ENCODE data around the gene CCDC126.
"Not testable (repeated sequence)": the region's sequence is repeated elsewhere in the genome, so short reads cannot be mapped to it uniquely, and the experiment has no call there.

Gene CCDC126

GRCh38 chr7:23628370-23628769, 31.2 kb downstream of the CCDC126 start:
- no peak for DNase-seq (ENCODE audit: low read depth)

GRCh38 chr7:23633417-23633816, 36.2 kb downstream of the CCDC126 start:
- DNase-seq (ENCODE audit: low read depth): no peak

GRCh38 chr7:23645822-23646221, 48.6 kb downstream of the CCDC126 start:
- DNase-seq (ENCODE audit: low read depth): no peak

GRCh38 chr7:23653942-23654341, 56.8 kb downstream of the CCDC126 start:
- no peak for DNase-seq (ENCODE audit: low read depth)

GRCh38 chr7:23654508-23654907, 57.3 kb downstream of the CCDC126 start:
- DNase-seq (ENCODE audit: low read depth): no peak

GRCh38 chr7:23655433-23655832, 58.3 kb downstream of the CCDC126 start:
- DNase-seq (ENCODE audit: low read depth): no peak

- DNase-seq (ENCODE audit: low read depth): no peak
Observed at GRCh38 chr7:23658831-23659427, 61.7 kb downstream of the CCDC126 start.

- no peak for DNase-seq (ENCODE audit: low read depth)
Observed at GRCh38 chr7:23661385-23661784, 64.2 kb downstream of the CCDC126 start.

- DNase-seq (ENCODE audit: low read depth): no peak
Observed at GRCh38 chr7:23662124-23662983, 65.2 kb downstream of the CCDC126 start.

- no peak for DNase-seq (ENCODE audit: low read depth)
Observed at GRCh38 chr7:23662984-23663313, 65.8 kb downstream of the CCDC126 start.

GRCh38 chr7:23664122-23664521, 66.9 kb downstream of the CCDC126 start:
- DNase-seq (ENCODE audit: low read depth): no peak

GRCh38 chr7:23672033-23672432, 74.9 kb downstream of the CCDC126 start:
- no peak for DNase-seq (ENCODE audit: low read depth)

- peak; percentile 79 for DNase-seq (ENCODE audit: low read depth)
Observed at GRCh38 chr7:23679898-23680413, 82.8 kb downstream of the CCDC126 start, which contains the start of gene FAM221A. Gene FAM221A, plus strand, starts transcription at chr7:23680199. Its CDS starts 20 bp downstream, at chr7:23680219.

GRCh38 chr7:23680414-23681405, 83.5 kb downstream of the CCDC126 start:
- DNase-seq (ENCODE audit: low read depth): peak; percentile 16

- not testable (repeated sequence) for DNase-seq (ENCODE audit: low read depth)
Observed at GRCh38 chr7:23684041-23684440, 86.9 kb downstream of the CCDC126 start.

- DNase-seq (ENCODE audit: low read depth): no peak
Observed at GRCh38 chr7:23685731-23686130, 88.5 kb downstream of the CCDC126 start.

GRCh38 chr7:23687011-23687410, 89.8 kb downstream of the CCDC126 start:
- DNase-seq (ENCODE audit: low read depth): no peak

GRCh38 chr7:23689165-23689564, 92.0 kb downstream of the CCDC126 start:
- no peak for DNase-seq (ENCODE audit: low read depth)

- no peak for DNase-seq (ENCODE audit: low read depth)
Observed at GRCh38 chr7:23691320-23691719, 94.1 kb downstream of the CCDC126 start.

GRCh38 chr7:23693224-23693623, 96.0 kb downstream of the CCDC126 start:
- no peak for DNase-seq (ENCODE audit: low read depth)

Data from activated T-cell treated with anti-CD3 and anti-CD28 coated beads for 24 hours (primary cell).